Thyroid gland (tissue), 4 donors: Measurements from ENCODE around the gene GMCL2.

ENCODE experiments used
- CTCF ChIP-seq, 6 experiments: fragments of 200-600 bp in 3 of 6; fragments of 450-650 bp in 3 of 6; sonication (generic) in 3 of 6; IDR thresholded peaks; one replicate each; pipeline ENCODE4 v1.5.1; 2016 to 2019; ENCODE audit warnings: antibody characterized with exemption in 6 of 6, mild to moderate bottlenecking in 2 of 6, inconsistent platforms in 1 of 6, moderate library complexity in 1 of 6
- POLR2A ChIP-seq, 2 donors: fragments of 450-650 bp; IDR thresholded peaks; one replicate each; pipeline ENCODE4 v1.6.1; 2017; ENCODE audit warnings: antibody characterized with exemption in 2 of 2, mild to moderate bottlenecking in 2 of 2, moderate library complexity in 1 of 2

GRCh38 chr5:178153530-178154340 is 33.4 kb downstream of the GMCL2 start, which contains the start of gene NHP2:
- no peak for TF ChIP-seq CTCF (IDR thresholded peaks at IDR 0.05)
- TF ChIP-seq POLR2A (IDR thresholded peaks at IDR 0.05) = peak in 1 of 2 donors; percentile 41
